GM19351 (cell line): Measurements from ENCODE around the gene KBTBD4.
"Not testable (repeated sequence)": the region's sequence is repeated elsewhere in the genome, so short reads cannot be mapped to it uniquely, and the experiment has no call there.

Source experiments
- ATAC-seq: cut with Tn5 transposase; IDR thresholded peaks from one replicate; pipeline ENCODE4 v1.9.1; 2021; ENCODE audit warnings: mild to moderate bottlenecking, moderate library complexity; ENCODE audit not compliant: unreplicated experiment

Gene KBTBD4

GRCh38 chr11:47530721-47531120 is 48.0 kb downstream of the KBTBD4 start:
- ATAC-seq, result not testable (repeated sequence)

GRCh38 chr11:47529951-47530350 is 48.8 kb downstream of the KBTBD4 start:
- ATAC-seq, result no peak

DNA sequence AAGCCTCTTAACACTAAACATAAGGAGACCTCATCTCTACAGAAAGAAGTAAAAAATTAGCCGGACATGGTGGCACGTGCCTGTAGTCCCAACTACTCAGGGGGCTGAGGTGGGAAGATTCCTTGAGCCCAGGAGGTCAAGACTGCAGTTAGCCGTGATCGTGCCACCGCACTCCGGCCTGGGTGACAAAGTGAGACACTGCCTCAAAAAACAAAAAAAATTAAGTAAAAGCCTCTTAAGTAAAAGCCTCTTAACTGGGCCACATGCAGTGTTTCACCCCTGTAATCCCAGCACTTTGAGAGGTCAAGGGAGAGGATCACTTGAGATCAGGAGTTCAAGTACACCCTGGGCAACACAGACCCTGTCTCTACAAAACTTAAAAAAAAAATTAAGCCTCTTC is 51.6 kb downstream of the KBTBD4 start:
- ATAC-seq, result no peak

DNA sequence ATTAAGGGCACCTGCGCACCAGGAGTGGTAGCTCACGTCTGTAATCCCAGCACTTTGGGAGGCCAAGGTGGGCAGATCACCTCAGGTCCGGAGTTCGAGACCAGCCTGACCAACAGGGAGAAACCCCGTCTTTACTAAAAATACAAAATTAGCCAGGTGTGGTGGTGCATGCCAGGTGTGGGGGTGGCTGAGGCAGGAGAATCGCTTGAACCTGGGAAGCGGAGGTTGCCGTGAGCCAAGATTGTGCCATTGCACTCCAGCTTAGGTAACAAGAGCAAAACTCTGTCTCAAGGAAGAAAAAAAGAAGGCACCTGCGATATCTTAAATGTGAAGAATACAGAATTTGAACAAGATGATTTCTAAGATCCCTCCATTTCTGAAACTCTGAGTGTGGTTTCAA is 52.7 kb downstream of the KBTBD4 start:
- ATAC-seq, result not testable (repeated sequence)

GRCh38 chr11:47524291-47524874 is 54.4 kb downstream of the KBTBD4 start:
- ATAC-seq, result no peak

DNA sequence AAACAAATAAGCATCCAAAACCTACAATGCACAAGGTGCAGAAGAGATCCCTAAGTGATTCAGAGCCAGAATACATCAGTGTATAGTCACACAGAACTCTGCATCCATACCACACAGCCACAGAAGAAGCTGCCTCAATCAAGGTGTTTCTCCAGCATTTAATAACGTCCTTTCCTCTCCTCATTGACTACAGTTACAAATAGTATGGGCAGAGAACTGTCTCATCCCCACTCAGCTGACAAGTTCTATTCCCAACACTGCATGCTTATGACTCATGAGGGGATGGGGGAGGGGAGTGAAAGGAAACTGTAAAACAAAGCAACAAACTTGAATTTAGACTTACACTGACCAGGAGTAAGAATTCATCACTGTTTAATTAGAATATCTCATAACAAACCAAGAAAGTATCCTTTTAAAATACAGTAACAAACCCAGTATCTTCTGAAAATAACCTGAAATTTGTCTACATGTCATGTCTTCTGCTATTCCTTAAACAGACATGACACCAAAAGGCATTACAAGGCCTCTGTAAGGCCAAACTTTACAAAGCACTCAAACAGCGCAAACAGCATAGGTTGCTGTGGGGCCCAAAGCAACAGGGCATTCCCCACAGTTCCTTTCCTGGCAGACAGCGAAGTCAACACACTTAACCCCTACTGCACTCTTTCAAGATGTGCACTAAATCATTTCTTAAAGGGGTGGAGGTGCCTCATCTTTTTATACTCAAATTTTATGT is 55.1 kb downstream of the KBTBD4 start:
- ATAC-seq, result peak; percentile 36
